Measurements from ENCODE around the gene KRI1. TPM values are rescaled to one million over a fixed set of nuclear protein-coding genes. Genes with fewer than 3 reads are reported as not detected.
"Not testable (repeated sequence)": the region's sequence is repeated elsewhere in the genome, so short reads cannot be mapped to it uniquely, and the experiment has no call there.

KRI1 gene
- total RNA-seq, 1 experiment from 2014 or later = 27.4 TPM

DNA sequence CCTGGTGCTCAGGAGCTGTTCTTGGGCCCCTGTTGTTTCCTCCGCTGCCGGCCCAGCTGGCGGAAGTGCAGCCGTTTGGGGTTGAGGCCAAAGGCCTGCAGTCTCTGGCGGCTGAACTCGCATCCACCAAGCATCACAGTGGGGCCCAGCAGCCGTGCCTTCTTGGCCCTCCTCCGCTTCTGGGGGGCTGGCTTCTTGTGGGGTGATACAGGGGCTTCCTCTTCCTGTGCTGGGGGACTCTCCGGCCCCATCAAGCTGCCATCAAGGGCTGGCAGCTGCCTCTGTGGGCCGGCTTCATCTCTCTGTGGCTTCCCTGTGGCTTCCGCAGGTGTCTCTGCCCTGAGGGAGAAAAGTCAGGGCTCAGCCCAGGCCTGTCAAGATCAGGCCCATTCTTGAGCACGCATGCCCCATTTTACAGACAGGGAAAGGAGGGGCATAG lies 11.8 kb downstream of the KRI1 start:
- Mint-ChIP-seq H3K36me3 (ENCODE audit: insufficient read depth, unreplicated experiment) (peaks cover 82% of the 10 kb centered on the region), H3K9me3 (ENCODE audit: unreplicated experiment) (no peaks in the 10 kb centered on the region), H3K4me1 (ENCODE audit: insufficient read depth, unreplicated experiment) (no peaks in the 10 kb centered on the region), H3K4me3 (ENCODE audit: unreplicated experiment) (no peak overlapping the region), H3K27me3 (ENCODE audit: insufficient read depth, unreplicated experiment) (no peaks in the 10 kb centered on the region), H3K27ac (ENCODE audit: low read depth, unreplicated experiment) (peak overlapping the region; percentile 12)
- BruUV-seq (replicated peaks) = no TSS peak
- CTCF ChIA-PET = interaction anchor here (0.6 to 1.6 kb wide), 8 partner anchors 12 to 87 kb away, joined by 3 to 5 read pairs (median 3); no protein-coding TSS in a partner anchor
- TF ChIP-seq, protein P1, sequence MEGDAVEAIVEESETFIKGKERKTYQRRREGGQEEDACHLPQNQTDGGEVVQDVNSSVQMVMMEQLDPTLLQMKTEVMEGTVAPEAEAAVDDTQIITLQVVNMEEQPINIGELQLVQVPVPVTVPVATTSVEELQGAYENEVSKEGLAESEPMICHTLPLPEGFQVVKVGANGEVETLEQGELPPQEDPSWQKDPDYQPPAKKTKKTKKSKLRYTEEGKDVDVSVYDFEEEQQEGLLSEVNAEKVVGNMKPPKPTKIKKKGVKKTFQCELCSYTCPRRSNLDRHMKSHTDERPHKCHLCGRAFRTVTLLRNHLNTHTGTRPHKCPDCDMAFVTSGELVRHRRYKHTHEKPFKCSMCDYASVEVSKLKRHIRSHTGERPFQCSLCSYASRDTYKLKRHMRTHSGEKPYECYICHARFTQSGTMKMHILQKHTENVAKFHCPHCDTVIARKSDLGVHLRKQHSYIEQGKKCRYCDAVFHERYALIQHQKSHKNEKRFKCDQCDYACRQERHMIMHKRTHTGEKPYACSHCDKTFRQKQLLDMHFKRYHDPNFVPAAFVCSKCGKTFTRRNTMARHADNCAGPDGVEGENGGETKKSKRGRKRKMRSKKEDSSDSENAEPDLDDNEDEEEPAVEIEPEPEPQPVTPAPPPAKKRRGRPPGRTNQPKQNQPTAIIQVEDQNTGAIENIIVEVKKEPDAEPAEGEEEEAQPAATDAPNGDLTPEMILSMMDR (IDR thresholded peaks at IDR 0.05; ENCODE audit: unreplicated experiment) = no peak
- POLR2A ChIA-PET = interaction anchor here (1.1 to 3.1 kb wide), 4 partner anchors 9 to 150 kb away, joined by 3 to 23 read pairs (median 4); partner anchors contain the start of genes CDC37, CDKN2D and KRI1
- intact Hi-C loops (cut with micrococcal nuclease) = no loop called here
- DNase-seq (ENCODE audit: unreplicated experiment) = no peak

DNA sequence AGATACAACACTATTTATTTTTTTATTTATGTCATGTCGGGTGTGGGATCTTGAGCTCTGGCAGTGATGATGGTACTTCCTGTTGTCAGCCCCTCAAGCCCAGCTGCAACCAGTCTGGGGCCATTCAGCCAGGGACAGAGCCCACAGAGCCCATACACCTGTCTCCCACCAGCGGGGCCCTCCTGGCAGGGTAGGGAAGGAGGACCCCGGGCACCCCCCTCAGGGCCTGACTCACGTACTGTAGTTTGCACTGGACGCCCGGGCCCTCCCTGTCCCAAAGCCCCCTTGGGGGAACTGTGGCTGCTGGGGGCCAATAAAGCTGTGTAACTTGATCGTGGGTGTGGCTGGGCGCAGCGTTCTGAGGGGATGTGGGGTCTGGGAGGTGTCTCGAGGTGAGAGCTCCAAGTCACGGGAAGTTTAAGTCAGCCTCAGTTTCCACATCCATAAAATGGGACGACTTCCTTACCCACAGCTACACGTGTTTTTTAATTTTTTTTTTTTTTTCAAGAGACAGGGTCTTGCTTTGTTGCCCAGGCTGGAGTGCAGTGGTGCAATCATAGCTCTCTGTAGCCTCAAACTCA lies 12.6 kb downstream of the KRI1 start:
- POLR2A ChIA-PET = interaction anchor here (1.1 to 1.5 kb wide), 5 partner anchors 8 to 164 kb away, joined by 3 to 6 read pairs (median 3); partner anchors contain the start of genes CDC37 and DNM2
- no peak for DNase-seq (ENCODE audit: unreplicated experiment)
- H3K4me3 Mint-ChIP-seq (ENCODE audit: unreplicated experiment) = no peak overlapping the region
- intact Hi-C loops (cut with micrococcal nuclease) = no loop called here
- no peaks in the 10 kb centered on the region for H3K4me1 Mint-ChIP-seq (ENCODE audit: insufficient read depth, unreplicated experiment)
- H3K27ac Mint-ChIP-seq (ENCODE audit: low read depth, unreplicated experiment) = no peak overlapping the region
- H3K36me3 Mint-ChIP-seq (ENCODE audit: insufficient read depth, unreplicated experiment) = peaks cover 82% of the 10 kb centered on the region
- TF ChIP-seq, protein P1 (IDR thresholded peaks at IDR 0.05; ENCODE audit: unreplicated experiment) = no peak
- BruUV-seq (replicated peaks) = TSS peak; percentile 70
- no peaks in the 10 kb centered on the region for H3K27me3 Mint-ChIP-seq (ENCODE audit: insufficient read depth, unreplicated experiment)
- CTCF ChIA-PET = interaction anchor here (0.6 to 2.9 kb wide), 18 partner anchors 11 to 388 kb away, joined by 3 to 16 read pairs (median 4); no protein-coding TSS in a partner anchor
- H3K9me3 Mint-ChIP-seq (ENCODE audit: unreplicated experiment) = no peaks in the 10 kb centered on the region

DNA sequence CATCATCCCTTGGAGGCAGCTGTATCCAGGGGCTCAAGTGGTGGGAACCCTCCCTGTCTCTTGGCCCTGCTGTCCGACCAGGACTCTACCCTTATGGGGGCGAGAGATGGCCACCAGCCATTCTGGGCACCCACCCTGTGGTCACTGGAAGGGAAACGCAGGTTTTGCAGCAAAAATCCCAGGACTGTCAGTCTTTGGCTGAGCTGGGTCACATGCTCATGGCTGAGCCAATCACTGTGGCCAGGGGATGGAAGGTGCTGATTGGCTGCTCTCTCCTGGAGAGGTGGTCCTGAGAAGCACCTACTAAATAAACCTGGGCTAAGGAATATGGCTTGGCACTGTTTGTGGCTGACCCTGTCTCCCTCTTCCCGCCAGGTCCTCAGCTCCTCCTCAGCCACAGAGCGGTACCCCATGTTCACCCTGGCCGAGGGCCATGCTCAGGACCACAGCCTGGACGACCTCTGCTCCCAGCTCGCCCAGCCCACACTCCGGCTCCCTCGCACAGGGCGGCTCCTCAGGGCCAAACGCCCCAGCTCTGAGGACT lies 13.2 kb downstream of the KRI1 start:
- ChIA-PET CTCF (interaction anchor here (0.6 to 2.9 kb wide), 17 partner anchors 10 to 116 kb away, joined by 3 to 16 read pairs (median 4); no protein-coding TSS in a partner anchor), POLR2A (interaction anchor here (1.1 to 1.5 kb wide), 4 partner anchors 8 to 165 kb away, joined by 3 to 6 read pairs (median 4); partner anchors contain the start of genes CDC37 and DNM2)
- no peak overlapping the region for H3K27ac Mint-ChIP-seq (ENCODE audit: low read depth, unreplicated experiment)
- peak; percentile 23 for DNase-seq (ENCODE audit: unreplicated experiment)
- BruUV-seq (replicated peaks) = no TSS peak
- H3K9me3 Mint-ChIP-seq (ENCODE audit: unreplicated experiment) = no peaks in the 10 kb centered on the region
- intact Hi-C loops (cut with micrococcal nuclease) = no loop called here
- H3K4me1 Mint-ChIP-seq (ENCODE audit: insufficient read depth, unreplicated experiment) = no peaks in the 10 kb centered on the region
- no peak overlapping the region for H3K4me3 Mint-ChIP-seq (ENCODE audit: unreplicated experiment)
- H3K36me3 Mint-ChIP-seq (ENCODE audit: insufficient read depth, unreplicated experiment) = peaks cover 81% of the 10 kb centered on the region
- no peaks in the 10 kb centered on the region for H3K27me3 Mint-ChIP-seq (ENCODE audit: insufficient read depth, unreplicated experiment)
- TF ChIP-seq, protein P1 (IDR thresholded peaks at IDR 0.05; ENCODE audit: unreplicated experiment) = no peak

DNA sequence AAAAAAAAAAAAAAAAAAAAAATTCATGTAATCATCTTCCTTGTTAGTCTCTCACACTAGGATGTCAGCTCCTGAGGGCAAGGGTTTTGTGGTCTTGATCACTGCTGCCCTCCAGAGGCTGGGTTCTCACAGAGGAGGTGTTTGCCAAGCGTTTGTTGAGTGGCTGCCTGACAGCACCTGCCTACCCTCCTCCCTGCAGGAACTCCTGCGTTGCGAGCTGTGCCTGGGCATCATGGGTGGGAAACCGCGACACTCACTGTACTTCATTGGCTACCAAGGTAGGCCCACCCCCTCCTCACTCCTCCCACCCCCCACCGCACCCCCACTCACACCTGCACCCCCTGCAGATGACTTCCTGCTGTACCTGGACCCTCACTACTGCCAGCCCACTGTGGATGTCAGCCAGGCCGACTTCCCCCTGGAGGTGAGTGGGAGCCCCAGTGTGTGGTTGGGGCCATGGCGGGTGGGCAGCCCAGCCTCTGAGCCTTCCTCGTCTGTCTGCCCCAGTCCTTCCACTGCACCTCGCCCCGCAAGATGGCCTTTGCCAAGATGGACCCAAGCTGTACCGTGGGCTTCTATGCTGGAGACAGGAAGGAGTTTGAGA lies 14.0 kb downstream of the KRI1 start:
- ChIA-PET POLR2A (interaction anchor here (0.6 to 1.1 kb wide), 3 partner anchors 10 to 48 kb away, joined by 3 read pairs; no protein-coding TSS in a partner anchor), CTCF (interaction anchor here (0.6 to 2.9 kb wide), 14 partner anchors 9 to 113 kb away, joined by 3 to 16 read pairs (median 4); no protein-coding TSS in a partner anchor)
- H3K27ac Mint-ChIP-seq (ENCODE audit: low read depth, unreplicated experiment) = no peak overlapping the region
- no peaks in the 10 kb centered on the region for H3K27me3 Mint-ChIP-seq (ENCODE audit: insufficient read depth, unreplicated experiment)
- no peaks in the 10 kb centered on the region for H3K4me1 Mint-ChIP-seq (ENCODE audit: insufficient read depth, unreplicated experiment)
- peak; percentile 72 for DNase-seq (ENCODE audit: unreplicated experiment)
- peaks cover 89% of the 10 kb centered on the region for H3K36me3 Mint-ChIP-seq (ENCODE audit: insufficient read depth, unreplicated experiment)
- intact Hi-C loops (cut with micrococcal nuclease) = loop anchor here (1.0 kb wide), 1 partner anchor 46 kb away; no protein-coding TSS in a partner anchor
- BruUV-seq (replicated peaks) = no TSS peak
- H3K4me3 Mint-ChIP-seq (ENCODE audit: unreplicated experiment) = no peak overlapping the region
- TF ChIP-seq, protein P1 (IDR thresholded peaks at IDR 0.05; ENCODE audit: unreplicated experiment) = peak; percentile 27
- no peaks in the 10 kb centered on the region for H3K9me3 Mint-ChIP-seq (ENCODE audit: unreplicated experiment)

DNA sequence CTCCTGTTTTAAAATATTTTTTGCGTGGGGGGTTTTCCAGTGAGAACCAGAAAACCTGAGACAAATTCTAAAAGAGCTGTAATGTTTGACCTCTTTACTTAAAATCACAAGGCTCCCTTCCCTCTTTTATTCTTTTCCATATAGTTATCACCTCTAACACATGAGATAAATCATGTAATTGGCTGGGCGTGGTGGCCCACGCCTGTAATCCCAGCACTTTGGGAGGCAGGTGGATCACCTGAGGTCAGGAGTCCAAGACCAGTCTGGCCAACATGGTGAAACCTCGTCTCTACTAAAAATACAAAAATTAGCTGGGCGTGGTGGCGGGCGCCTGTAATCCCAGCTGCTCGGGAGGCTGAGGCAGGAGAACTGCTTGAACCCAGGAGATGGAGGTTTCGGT lies 14.8 kb downstream of the KRI1 start:
- H3K4me1 Mint-ChIP-seq (ENCODE audit: insufficient read depth, unreplicated experiment); DNase-seq (ENCODE audit: unreplicated experiment); H3K27ac Mint-ChIP-seq (ENCODE audit: low read depth, unreplicated experiment); H3K4me3 Mint-ChIP-seq (ENCODE audit: unreplicated experiment); H3K9me3 Mint-ChIP-seq (ENCODE audit: unreplicated experiment); H3K27me3 Mint-ChIP-seq (ENCODE audit: insufficient read depth, unreplicated experiment); BruUV-seq (replicated peaks): not testable (repeated sequence)
- ChIA-PET POLR2A (interaction anchor here (1.0 kb wide), 1 partner anchor 14 kb away, joined by 3 read pairs; no protein-coding TSS in a partner anchor), CTCF (interaction anchor here (0.5 to 2.9 kb wide), 6 partner anchors 8 to 114 kb away, joined by 3 to 16 read pairs (median 4); no protein-coding TSS in a partner anchor)
- H3K36me3 Mint-ChIP-seq (ENCODE audit: insufficient read depth, unreplicated experiment) = peaks cover 85% of the 10 kb centered on the region
- intact Hi-C loops (cut with micrococcal nuclease) = loop anchor here (1.0 kb wide), 1 partner anchor 46 kb away; no protein-coding TSS in a partner anchor
